Measurements from ENCODE around the gene UBE2V1.

The UBE2V1 gene

GRCh38 chr20:50041246-50041873 lies 71.6 kb downstream of the UBE2V1 start:
- DNase-seq, result no peak

- DNase-seq, result no peak
These were observed 72.3 kb downstream of the UBE2V1 start for GRCh38 chr20:50040432-50041245.

DNA sequence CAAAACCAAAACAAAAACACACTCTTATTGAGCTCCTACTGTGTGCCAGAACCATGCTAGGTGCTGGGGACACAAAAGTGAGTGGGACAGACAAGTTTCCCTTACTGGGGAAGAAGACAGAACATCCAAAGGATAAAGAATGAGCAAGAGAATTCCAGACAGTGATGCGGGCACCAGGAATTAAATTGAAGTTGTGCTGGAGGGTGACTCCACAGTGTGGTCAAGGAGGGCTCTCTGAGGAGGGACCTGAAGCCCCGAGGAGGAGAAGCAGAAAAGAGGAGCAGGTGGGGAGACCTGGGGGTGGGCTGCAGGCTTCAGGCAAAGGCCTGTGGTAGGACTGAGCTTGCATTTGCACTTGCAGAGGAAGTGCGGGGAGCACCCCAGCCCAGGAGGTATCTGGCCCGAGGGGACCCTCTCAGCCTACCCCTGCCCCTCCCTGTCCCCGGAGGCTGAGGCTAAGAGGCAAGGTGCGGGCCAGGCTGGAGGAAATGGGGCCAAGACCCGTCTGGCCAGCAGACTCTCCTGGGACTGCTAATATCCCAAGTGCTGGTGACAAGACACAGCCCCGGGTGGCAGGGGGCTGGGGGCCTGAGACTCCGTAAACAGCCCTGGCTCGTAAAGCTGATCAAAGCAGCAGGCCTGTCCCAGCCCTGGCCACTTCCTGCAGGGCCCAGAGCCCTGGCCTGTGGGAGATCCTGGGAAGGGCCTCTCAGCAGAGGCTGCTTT lies 73.1 kb downstream of the UBE2V1 start:
- DNase-seq, result no peak

GRCh38 chr20:50038574-50038991 lies 74.4 kb downstream of the UBE2V1 start:
- no peak for DNase-seq

DNA sequence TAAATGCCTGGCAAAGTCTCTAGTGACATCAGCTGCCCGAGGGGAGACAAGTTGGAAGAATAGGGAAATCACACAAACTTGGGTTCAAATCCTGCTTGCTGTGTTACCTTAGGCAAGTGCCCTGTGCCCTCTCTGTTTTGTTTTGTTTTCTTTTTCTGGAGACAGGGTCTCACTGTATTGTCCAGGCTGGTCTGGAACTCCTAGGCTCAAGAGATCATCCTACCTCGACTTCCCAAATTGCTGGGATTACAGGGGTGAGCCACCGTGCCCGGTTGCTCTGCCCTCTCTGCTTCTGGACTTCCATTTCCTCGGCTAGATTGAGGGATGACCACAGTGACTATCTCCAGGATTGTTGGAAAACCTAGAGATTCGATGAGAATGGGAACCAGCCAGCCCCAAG lies 74.8 kb downstream of the UBE2V1 start:
- DNase-seq, result no peak

- DNase-seq, result no peak
These were observed 75.4 kb downstream of the UBE2V1 start for GRCh38 chr20:50037575-50037974.

DNA sequence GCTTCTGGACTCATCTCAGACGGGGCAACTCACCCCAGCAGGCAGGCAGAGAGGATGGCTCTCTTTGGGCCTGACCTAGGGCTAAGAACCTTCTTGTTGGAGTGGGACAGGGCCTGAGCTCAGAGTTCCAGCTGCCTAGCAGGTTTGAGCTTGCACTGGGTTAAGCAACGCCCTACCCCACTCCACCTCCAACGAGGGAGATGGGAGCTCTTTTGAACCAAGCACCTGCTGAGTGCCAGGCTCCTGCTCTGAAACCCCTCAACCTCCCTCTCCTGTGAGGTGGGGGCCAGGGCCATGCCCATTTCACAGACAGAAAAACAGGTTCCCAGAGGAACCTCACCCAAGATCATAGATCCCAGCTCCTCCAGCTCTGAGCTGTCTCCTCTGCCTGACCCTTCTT lies 75.8 kb downstream of the UBE2V1 start:
- DNase-seq, result no peak

DNA sequence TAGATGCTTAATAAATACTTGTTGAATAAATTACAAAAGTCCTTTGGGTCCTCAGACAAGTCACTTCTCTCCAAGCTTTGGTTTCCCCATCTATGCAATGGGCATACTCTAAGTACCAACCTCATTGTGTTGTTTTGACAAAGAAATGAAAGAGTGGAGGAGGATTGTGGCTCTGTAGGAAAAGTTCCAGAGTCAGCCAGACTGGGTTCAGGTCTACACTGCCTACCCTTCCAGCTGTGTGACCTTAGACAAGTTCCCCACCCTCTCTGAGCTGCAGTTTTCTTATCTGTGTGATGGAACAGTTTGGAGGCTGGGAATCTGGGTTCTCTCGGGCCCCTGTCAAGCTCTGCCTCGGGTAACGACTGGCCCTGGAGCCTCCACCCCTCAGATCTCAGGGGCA lies 76.2 kb downstream of the UBE2V1 start:
- no peak for DNase-seq

- DNase-seq, result peak; percentile 87
These were observed 78.3 kb downstream of the UBE2V1 start for GRCh38 chr20:50034567-50035180.

GRCh38 chr20:50032955-50033666 lies 79.8 kb downstream of the UBE2V1 start:
- DNase-seq, result no peak
